Omental fat pad (tissue), 4 donors: ENCODE measurements around the gene MRPL37. TPM values are rescaled to one million over a fixed set of nuclear protein-coding genes. Genes with fewer than 3 reads are reported as not detected.
"Not testable (repeated sequence)": the region's sequence is repeated elsewhere in the genome, so short reads cannot be mapped to it uniquely, and the experiment has no call there.

Experiments used
- ATAC-seq: fragments of 150-250 bp; one replicate; pipeline ENCODE4 v1.9.1; 2016; ENCODE audit warnings: mild to moderate bottlenecking, moderate library complexity; ENCODE audit not compliant: low FRiP score
- DNase-seq: peaks from one replicate; pipeline ENCODE4 v3.0.0-alpha.2; 2019; ENCODE audit warnings: low spot score
- total RNA-seq, 4 donors: library from RNA; depleted of rRNA; stranded (reverse); fragments of >200 nt; gene quantifications; one replicate each; pipeline ENCODE4 v1.1.0, GENCODE V29; 2016
- TF ChIP-seq, protein P1 (sequence below), 3 donors: fragments of 450-650 bp; IDR thresholded peaks; one replicate each; pipeline ENCODE4 v1.5.1; 2016 to 2017; ENCODE audit warnings: antibody characterized with exemption in 3 of 3, mild to moderate bottlenecking in 3 of 3, moderate library complexity in 2 of 3

MRPL37 gene
- total RNA-seq, 4 donors from 2014 or later: 53.2 to 84.9 (median 56.9) TPM

DNA sequence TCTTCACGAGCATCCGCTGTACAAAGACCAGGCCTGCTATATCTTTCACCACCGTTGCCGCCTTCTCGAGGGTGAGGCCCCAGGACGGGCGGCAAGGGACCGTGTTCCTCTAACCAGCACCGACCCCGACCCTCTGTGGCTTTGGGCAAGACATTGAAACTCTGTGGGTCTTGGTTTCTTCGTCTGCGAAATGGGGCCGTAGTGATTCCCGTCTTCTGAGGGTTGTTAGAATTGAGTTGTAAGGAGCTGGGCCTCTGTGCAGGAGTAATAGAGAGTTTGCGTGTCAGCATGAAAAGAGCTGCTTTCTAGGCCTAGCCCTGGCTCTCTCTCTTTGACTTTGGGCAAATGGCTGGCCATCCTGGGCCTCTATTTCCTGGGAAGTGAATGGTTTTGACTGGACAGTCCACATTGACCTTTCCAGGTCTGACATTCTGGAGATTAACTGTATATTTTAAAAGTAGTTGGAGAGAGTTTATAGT is 591 bp downstream of the MRPL37 start:
- ATAC-seq (no peak), DNase-seq (no peak)
- TF ChIP-seq, protein P1, sequence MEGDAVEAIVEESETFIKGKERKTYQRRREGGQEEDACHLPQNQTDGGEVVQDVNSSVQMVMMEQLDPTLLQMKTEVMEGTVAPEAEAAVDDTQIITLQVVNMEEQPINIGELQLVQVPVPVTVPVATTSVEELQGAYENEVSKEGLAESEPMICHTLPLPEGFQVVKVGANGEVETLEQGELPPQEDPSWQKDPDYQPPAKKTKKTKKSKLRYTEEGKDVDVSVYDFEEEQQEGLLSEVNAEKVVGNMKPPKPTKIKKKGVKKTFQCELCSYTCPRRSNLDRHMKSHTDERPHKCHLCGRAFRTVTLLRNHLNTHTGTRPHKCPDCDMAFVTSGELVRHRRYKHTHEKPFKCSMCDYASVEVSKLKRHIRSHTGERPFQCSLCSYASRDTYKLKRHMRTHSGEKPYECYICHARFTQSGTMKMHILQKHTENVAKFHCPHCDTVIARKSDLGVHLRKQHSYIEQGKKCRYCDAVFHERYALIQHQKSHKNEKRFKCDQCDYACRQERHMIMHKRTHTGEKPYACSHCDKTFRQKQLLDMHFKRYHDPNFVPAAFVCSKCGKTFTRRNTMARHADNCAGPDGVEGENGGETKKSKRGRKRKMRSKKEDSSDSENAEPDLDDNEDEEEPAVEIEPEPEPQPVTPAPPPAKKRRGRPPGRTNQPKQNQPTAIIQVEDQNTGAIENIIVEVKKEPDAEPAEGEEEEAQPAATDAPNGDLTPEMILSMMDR (IDR thresholded peaks at IDR 0.05): no peak

DNA sequence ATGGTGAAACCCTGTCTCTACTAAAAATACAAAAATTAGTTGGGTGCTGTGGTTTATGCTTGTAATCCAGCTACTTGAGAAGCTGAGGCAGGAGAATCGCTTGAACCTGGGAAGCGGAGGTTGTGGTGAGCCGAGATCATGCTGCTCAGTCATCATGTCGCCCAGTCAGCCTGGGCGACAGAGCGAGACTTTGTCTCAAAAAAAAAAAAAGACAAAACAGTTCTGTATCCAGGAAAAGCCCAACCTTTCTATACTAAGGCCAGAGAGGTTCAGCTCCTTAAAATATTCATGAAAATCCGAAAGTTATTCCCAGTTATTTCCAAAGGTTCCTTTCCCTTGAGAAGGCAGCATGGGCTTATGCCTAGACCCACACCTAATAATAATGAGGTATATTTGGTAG is 4.2 kb downstream of the MRPL37 start:
- ATAC-seq: no peak
- DNase-seq: no peak
- TF ChIP-seq, protein P1 (IDR thresholded peaks at IDR 0.05): no peak

DNA sequence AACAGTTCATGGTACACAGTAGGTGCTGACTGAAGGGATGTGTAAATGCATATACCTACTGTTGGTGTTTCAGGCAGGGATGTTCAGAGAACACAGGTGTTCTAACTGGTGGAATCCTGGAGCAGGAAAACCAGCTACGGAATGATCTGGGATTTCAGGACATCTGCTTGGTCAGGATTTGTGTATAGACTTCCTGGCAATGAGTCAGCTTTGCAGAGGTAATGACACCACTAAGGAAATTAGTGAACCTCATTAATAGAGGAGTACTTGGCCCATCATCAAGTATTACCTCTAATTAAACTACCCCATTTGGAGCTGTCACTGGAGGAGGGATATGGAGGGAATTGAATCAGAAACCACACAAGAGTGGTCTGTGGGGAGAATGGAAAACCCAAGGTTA is 7.3 kb downstream of the MRPL37 start:
- ATAC-seq: no peak
- DNase-seq: no peak
- TF ChIP-seq, protein P1 (IDR thresholded peaks at IDR 0.05): no peak

DNA sequence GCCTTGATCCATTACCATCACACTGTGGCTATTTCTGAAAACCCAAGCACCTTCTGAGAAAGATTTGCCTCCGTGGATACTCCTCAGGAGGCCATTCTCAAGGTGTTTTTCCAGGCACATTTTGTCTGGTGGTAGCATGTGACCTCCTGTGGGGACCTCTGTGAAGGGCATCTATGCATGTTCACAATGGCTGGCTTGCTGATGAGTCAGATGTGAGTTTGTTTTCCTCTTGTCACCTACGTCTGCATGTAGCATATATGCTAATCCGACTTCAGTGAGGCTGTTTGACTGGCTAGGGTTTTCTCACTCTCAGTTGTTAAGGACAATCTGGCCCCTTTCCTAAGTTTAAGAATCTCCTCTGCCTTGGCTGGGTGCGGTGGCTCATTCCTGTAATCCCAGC is 7.9 kb downstream of the MRPL37 start:
- not testable (repeated sequence) for DNase-seq

DNA sequence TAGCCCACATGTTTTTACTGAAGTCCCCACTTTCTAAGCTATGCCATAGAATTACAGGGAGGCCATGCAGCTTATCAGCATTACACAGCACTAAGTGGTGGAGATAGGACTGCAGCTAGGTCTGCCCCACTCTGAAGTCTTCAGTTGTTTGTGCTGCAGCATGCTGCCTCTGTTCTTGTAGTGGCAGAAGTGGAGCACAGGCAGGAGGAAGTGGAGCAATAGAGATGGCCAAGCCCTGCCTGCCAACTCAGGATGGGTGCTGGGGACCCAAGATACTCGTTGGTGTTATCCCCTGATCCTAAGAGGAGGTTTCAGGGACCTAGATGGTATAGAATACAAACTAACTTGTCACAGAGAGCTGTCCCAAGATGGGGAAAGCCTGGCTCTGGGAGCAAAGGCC is 12.9 kb downstream of the MRPL37 start:
- ATAC-seq: no peak
- DNase-seq: no peak
- TF ChIP-seq, protein P1 (IDR thresholded peaks at IDR 0.05): no peak

More for the DNA sequence above, 7.9 kb downstream of the MRPL37 start:
- ATAC-seq: not testable (repeated sequence)

DNA sequence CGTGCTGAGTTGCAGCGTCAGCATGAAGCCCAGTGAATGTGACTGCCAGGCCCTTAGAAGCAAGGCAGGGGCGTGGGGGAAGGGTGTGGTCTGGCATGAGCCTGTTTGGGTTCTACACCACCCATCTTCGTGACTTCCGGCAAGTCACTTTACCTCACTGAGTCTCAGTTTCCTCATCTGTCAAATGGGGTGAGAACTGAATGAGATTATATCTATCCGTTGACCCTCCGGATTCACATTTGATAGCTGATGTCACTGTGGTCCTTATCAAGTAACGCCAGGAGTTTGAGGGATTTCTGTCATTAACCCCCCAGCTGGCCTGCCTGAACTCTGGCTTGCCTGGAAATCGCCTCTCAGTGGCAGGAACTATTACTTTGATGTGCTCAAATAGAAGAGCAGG is 15.6 kb downstream of the MRPL37 start:
- DNase-seq: no peak
- TF ChIP-seq, protein P1 (IDR thresholded peaks at IDR 0.05): no peak
- ATAC-seq: no peak

DNA sequence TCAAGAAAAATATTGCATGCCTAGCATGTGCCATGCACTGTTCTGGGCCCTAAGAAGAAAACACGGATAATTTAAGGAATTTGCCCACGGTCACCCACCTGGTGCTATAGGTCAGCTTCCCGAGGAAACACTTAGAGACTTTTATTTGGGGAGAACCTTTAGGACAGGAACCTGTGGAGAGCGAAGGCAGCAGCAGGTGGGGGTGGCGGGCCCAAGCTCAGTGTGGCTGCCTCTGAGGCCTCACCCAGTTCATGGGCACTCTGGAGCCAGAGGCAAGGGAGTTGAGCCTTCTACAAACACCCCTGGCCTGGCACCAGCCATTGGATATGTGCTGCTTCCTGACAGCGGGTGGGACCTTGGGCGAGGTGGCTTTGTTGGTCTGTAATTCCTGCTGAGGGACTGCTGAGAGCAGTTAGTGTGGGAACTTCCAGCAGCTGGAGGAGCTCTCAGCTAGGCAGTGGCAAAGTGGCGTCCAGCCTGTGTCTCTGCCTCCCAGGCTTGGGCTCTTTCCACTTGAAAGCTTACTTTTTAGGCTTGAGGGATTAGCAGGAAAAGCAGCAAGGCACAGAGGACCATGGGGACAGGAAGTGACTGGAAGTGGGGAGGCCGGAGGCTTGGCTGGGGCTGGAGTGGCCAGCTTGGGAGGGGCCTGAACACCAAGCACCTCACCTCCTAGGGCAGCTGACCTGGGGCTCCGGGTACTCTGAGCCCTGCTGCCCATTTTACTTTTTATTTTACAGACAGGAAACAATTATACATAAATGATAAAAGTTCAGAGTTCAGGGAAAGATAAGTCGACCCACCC is 19.1 kb downstream of the MRPL37 start:
- DNase-seq: no peak
- TF ChIP-seq, protein P1 (IDR thresholded peaks at IDR 0.05): no peak
- ATAC-seq: no peak
